Astrocyte of the cerebellum (primary cell): ENCODE results near the gene FOXE3.

Experiments used
- DNase-seq: peaks from one replicate; pipeline ENCODE4 v3.0.0-alpha.2; 2011; ENCODE audit warnings: low read depth
- H3K4me3 ChIP-seq: 2 replicates; pipeline ENCODE4 v1.5.1; 2011; ENCODE audit warnings: mild to moderate bottlenecking, low read depth, low read length, moderate library complexity
- CTCF ChIP-seq: IDR thresholded peaks from 2 replicates; pipeline ENCODE4 v1.5.1; 2012; ENCODE audit warnings: low read length, low read depth, moderate library complexity, mild to moderate bottlenecking; ENCODE audit errors: missing control alignments
- in situ Hi-C: cut with HindIII; loops from 2 replicates; pipeline ENCODE4 v1.10.0; 2017; ENCODE audit warnings: low sequenced_read_pairs

FOXE3 gene

GRCh38 chr1:47432071-47433036 is 16.3 kb downstream of the FOXE3 start:
- peak; percentile 80 for TF ChIP-seq CTCF
- no peak overlapping the region for H3K4me3 ChIP-seq
- in situ Hi-C loops = no loop called here
- peak; percentile 37 for DNase-seq

GRCh38 chr1:47433037-47433421 is 16.9 kb downstream of the FOXE3 start:
- DNase-seq = no peak
- no peak for TF ChIP-seq CTCF
- H3K4me3 ChIP-seq = no peak overlapping the region
- in situ Hi-C loops = no loop called here

- no peak overlapping the region for H3K4me3 ChIP-seq
- in situ Hi-C loops = no loop called here
- no peak for TF ChIP-seq CTCF
- DNase-seq = no peak
These were observed 17.5 kb downstream of the FOXE3 start for GRCh38 chr1:47433477-47434050.

GRCh38 chr1:47434051-47434842 is 18.2 kb downstream of the FOXE3 start:
- in situ Hi-C loops = no loop called here
- peak; percentile 9 for DNase-seq
- H3K4me3 ChIP-seq = no peak overlapping the region
- TF ChIP-seq CTCF = no peak

GRCh38 chr1:47435506-47436303 is 19.6 kb downstream of the FOXE3 start:
- no peak for TF ChIP-seq CTCF
- no peak for DNase-seq
- no peak overlapping the region for H3K4me3 ChIP-seq
- in situ Hi-C loops = no loop called here
